GM19023 (cell line): ENCODE measurements around the gene WDR76.
"Not testable (repeated sequence)": the region's sequence is repeated elsewhere in the genome, so short reads cannot be mapped to it uniquely, and the experiment has no call there.

Experiments used
- ATAC-seq: cut with Tn5 transposase; IDR thresholded peaks from one replicate; pipeline ENCODE4 v1.9.1; 2021; ENCODE audit warnings: mild to moderate bottlenecking, moderate library complexity; ENCODE audit not compliant: unreplicated experiment

The WDR76 gene

GRCh38 chr15:43826508-43827341 is at the start of gene WDR76:
WDR76 (plus strand) TSS chr15:43827002; CDS start chr15:43827033, 31 bp downstream.
- peak; percentile 62 for ATAC-seq

DNA sequence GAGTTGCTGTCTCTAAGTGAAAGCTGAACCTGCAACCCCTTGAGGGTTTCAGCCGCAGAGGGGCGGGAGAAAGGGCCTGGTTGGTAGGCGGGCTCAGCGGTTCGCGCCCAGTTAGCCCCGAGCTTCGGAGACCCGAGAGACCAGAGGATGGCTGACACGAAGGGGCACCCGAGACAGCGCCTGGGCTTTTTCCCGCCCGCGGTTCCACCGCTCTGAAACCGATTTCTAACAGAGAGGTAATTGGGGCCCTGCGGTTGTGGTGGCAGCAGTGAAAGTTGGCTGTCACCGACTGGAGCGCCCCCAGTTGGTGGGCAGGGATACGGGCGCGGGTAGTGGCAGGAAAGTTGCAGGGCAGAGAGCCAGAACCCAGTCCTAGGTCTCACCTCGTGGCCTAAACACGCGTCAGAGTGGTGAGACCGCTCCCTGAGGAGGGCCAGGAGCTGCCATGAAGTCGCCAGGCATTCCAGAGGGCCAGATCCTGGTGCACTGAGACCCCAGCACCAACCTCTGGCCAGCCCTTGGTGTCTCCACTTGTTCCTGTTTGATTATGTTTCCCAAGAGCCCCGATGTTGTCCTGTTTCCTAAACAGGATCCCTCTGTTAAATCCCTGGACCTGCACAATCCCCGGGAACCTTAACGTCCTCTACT is 49.4 kb upstream of the WDR76 start:
- ATAC-seq: peak; percentile 54

DNA sequence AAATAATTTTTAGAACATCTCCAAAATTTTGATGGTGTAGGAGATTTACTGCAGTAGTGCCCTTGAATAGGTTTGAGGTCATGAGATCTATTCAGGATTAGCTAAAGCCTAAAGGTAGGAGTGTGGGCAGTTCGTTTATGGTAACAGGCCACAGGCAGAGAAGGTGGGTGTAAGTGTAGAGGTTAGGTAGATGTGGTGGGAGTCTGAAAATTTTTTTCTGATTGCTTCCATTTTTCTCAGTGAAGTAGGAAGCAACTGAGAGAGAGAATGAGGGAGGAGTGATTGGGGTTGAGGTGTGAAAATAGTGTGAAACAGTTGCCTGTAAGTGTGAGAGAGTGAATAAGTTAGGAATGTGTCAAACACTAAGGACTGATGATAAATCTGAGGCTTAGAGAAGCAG is 47.8 kb upstream of the WDR76 start:
- ATAC-seq: no peak

DNA sequence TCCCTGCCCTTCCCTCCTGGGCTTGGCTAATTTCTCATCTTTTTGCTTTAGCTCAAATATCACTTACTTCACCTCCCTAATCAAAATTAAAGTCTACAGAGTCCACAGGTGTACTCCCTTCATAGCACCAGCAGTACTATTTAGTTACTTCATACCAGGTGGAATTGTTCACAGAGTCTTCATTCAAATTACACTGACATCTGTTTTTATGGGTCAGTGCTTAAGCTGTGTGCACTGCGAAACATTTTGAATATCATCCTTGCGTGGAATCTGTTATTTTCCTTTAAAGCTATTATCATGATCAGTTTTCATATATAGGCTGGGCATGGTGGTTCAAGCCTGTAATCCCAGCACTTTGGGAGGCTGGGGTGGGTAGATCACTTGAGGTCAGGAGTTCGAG is 37.4 kb upstream of the WDR76 start:
- ATAC-seq: no peak

DNA sequence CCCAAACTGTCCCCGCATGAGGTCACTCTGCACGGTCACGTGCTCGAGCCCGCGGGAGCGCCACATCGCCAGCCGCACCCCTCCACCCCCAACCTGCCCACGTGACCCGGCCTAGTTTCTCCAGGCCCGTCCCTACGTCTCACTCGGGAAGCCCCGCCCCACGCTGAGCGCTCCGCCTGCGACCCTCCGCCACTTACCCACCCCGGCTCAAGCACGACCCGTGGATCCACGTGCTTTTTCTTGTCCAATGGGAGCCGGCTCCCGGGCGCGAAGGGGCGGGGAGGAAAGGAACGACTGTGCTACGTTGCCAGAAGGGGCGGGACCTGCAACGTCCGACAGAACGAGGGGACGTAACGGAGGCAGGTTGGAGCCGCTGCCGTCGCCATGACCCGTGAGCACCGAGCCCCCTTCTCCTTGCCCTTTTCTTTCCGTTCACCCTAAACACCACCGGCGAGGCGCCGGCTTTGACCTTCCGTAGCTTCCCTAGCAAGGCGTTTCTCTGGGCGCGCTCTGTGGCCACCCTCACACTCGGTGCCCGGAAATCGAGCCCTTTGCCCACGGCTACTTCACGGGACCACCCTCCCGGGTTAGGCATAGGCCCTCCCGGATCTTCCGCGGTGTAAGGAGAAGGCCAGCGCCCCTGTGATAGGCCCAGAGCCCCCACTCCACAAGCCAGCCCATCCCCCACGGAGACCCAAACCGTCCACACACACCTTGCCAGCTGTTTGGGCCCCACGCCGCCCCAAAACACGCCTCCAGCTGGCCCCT is 34.6 kb upstream of the WDR76 start, which contains the start of gene SERF2:
TSS of gene SERF2 (plus strand) at position 328 of the 768 bp plus-strand sequence. CDS start at position 385, 57 bp downstream.
- peak; percentile 87 for ATAC-seq

- ATAC-seq: no peak
These were observed 33.9 kb upstream of the WDR76 start for GRCh38 chr15:43792761-43793476.

- ATAC-seq: no peak
These were observed 33.2 kb upstream of the WDR76 start for GRCh38 chr15:43793647-43794046.

DNA sequence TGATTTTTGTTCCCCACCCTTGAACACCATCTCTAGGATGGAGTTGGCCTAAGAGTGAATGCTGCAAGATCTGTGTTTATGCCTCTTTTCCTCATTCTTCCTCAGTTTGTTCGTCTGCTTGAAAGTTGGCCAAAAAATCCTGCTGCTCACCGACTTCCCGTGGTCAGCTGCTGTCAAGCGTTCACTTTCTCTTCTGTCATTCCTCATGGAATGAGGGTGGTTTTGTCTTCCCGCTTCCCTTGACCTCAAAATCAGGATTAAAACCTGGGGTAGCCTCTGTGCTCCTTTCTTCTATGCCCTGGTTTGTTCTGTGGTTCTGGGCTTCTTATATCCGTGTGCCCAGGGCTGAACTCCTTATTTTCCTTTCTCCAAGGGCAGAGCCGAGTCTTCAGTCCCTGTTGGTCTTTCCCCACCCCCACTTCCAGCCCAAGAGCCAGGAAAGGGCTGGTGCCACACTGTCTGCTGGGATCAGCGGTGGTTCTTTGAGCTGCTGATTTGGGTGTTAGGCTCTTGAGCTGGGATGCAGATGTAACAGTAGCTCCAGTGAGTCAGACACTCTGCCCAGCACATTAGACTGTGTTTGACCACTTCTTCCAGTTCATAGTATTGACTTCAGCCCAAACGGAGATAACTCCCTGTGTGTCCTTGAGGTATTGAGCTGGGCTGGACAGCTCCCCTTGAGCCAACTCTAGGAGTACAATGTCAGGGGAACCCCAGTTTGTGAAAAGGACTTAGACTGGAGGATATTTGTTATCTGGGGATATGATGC is 32.3 kb upstream of the WDR76 start:
- ATAC-seq: no peak

DNA sequence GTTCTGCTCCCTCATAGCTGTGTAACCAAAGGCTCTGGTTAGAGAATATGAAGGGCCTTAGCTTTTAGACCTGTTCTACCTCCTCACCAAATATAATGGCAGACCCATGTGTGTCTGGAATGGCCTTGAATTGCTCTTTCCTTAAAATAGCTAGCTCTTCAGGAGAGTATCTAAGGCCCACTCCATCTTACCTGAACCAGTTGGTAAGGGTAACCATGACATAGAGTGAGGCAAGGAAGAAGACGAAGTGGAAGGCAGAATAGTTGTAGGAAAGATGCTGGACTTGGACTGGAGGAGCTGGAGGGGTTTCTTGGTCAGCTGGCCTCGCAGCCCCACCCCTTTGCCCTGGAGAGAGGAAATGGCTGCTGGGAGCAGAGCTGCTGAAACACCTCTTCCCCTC is 31.6 kb upstream of the WDR76 start:
- ATAC-seq: no peak

- no peak for ATAC-seq
These were observed 30.8 kb upstream of the WDR76 start for GRCh38 chr15:43795997-43796396.

DNA sequence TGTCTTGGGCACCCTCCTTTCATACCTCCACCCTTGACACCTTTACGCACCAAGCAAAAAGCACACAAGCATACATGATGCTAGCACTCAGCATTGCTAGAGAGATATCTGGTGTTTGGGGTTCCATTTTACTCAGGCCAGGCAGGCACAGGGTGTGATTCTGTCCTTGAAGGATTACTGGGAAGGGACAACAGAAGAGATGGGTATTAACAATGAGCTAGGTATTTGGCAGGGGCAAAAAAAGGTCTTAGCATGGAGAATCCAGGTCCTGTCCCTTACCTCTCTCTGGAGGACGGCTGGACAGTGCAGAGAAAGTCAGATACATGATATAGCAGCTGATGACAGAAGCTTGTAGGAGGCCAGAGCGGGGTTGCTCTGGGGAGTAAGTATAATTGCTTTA is 30.2 kb upstream of the WDR76 start:
- ATAC-seq: no peak

DNA sequence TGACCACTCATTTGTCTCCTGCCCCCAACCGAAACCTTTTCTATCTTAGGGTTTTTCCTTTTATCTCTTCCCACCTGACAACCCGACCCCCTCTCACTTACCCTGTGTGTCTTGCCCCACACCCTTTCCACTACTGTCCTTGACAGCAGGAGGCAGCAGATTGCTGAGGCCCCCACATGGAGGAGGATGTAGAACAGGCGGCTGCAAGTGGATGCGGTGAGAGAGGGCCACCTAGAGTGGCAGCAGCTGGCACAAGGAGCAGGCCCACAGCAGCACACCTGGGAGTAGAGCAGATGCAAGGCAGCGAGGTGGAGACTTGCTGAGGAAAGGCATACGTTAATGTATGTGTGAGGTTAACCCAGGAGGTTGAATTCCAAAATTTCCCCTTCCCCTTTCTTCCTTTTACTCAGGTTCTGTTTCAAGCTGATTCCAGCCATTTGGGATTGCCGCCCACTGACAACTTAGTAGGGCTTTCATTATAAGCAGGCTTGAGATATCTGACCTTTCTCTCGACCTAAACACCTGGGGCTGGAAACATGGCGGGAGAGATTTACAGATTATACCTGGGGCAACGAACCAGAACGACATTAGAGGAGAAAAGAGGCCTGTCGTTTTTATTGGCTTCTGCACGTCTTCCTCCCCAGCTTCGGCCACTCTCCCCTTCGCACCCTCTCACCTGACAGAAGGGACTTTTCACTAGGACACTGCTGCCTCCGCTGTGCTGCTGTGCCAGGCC is 27.4 kb upstream of the WDR76 start:
- ATAC-seq: no peak

DNA sequence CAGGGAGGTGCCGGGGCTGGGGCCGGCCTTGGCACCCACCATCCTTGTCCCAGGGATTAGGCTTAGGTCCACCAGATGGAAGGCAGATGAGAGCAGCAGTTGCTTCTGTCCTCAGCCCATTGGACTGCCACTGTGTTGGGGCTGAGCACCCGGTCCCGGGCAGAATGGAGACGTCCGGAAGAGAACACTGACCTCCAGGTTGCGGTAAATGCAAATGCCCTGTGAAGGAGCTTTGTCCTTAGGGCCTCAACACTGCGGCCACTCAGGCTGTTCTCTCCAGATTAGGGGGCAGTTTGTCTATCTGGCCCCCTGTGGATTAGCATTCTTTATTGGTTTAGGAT is 26.9 kb upstream of the WDR76 start, which contains the start of gene SERINC4:
TSS of gene SERINC4 (minus strand) at position 276 of the 341 bp plus-strand sequence. CDS start at position 42, 234 bp downstream.
- no peak for ATAC-seq

GRCh38 chr15:43800286-43801141 is 26.3 kb upstream of the WDR76 start, which contains the start of gene HYPK:
HYPK (plus strand) TSS chr15:43800599; CDS start chr15:43800623, 24 bp downstream.
- peak; percentile 89 for ATAC-seq

GRCh38 chr15:43802676-43803075 is 24.1 kb upstream of the WDR76 start:
- not testable (repeated sequence) for ATAC-seq

GRCh38 chr15:43808435-43808950 is 18.3 kb upstream of the WDR76 start:
- ATAC-seq: no peak

GRCh38 chr15:43808960-43809678 is 17.7 kb upstream of the WDR76 start:
- ATAC-seq: peak; percentile 57
